Astrocyte (in vitro differentiated cells and primary cell): Measurements from ENCODE around the gene HTR3B. TPM values are rescaled to one million over a fixed set of nuclear protein-coding genes. Genes with fewer than 3 reads are reported as not detected.

ENCODE experiments used
- DNase-seq: peaks from one replicate; pipeline ENCODE4 v3.0.0-alpha.2; 2010; ENCODE audit warnings: low read depth
- FAIRE-seq: peaks from 2 replicates; lab custom pipeline; 2011; peaks lifted over from hg19 to GRCh38; lab: Jason Lieb, UNC
- H2AFZ ChIP-seq: 2 replicates; pipeline ENCODE4 v1.6.0; 2012; ENCODE audit warnings: low read depth, low read length, inconsistent platforms
- H3K27ac ChIP-seq: 2 replicates; pipeline ENCODE4 v1.5.1; 2011; ENCODE audit warnings: low read depth, low read length, inconsistent platforms
- H3K27me3 ChIP-seq: 2 replicates; pipeline ENCODE4 v1.6.0; 2011; ENCODE audit warnings: low read length, inconsistent platforms; ENCODE audit not compliant: insufficient read depth
- H3K36me3 ChIP-seq: 2 replicates; pipeline ENCODE4 v1.5.1; 2011; ENCODE audit warnings: low read length, inconsistent platforms; ENCODE audit not compliant: insufficient read depth
- H3K4me1 ChIP-seq: 2 replicates; pipeline ENCODE4 v1.5.1; 2011; ENCODE audit warnings: low read length, inconsistent platforms; ENCODE audit not compliant: insufficient read depth
- H3K4me2 ChIP-seq: 2 replicates; pipeline ENCODE4 v1.6.0; 2012; ENCODE audit warnings: low read length, inconsistent platforms
- H3K4me3 ChIP-seq: 2 replicates; pipeline ENCODE4 v1.5.1; 2011; ENCODE audit warnings: low read depth, mild to moderate bottlenecking, low read length, inconsistent platforms; ENCODE audit not compliant: insufficient read depth
- H3K79me2 ChIP-seq: 2 replicates; pipeline ENCODE4 v1.6.0; 2012; ENCODE audit warnings: mild to moderate bottlenecking, low read length, inconsistent platforms; ENCODE audit not compliant: insufficient read depth
- H3K9ac ChIP-seq: 2 replicates; pipeline ENCODE4 v1.6.0; 2012; ENCODE audit warnings: mild to moderate bottlenecking, low read length, inconsistent platforms
- H3K9me3 ChIP-seq: 2 replicates; pipeline ENCODE4 v1.5.1; 2012; ENCODE audit warnings: low read depth, mild to moderate bottlenecking, low read length, inconsistent platforms; ENCODE audit not compliant: insufficient read depth
- H4K20me1 ChIP-seq: 2 replicates; pipeline ENCODE4 v1.6.0; 2012; ENCODE audit warnings: low read length, inconsistent platforms; ENCODE audit not compliant: insufficient read depth
- H3K27ac Mint-ChIP-seq: one replicate; pipeline ENCODE4 v1.8.0; 2021; ENCODE audit warnings: mild to moderate bottlenecking, mixed read lengths; ENCODE audit not compliant: unreplicated experiment
- H3K27me3 Mint-ChIP-seq: one replicate; pipeline ENCODE4 v1.8.0; 2021; ENCODE audit warnings: low read depth, mixed read lengths; ENCODE audit not compliant: unreplicated experiment
- H3K36me3 Mint-ChIP-seq: one replicate; pipeline ENCODE4 v1.8.0; 2021; ENCODE audit warnings: low read depth, mixed read lengths; ENCODE audit not compliant: unreplicated experiment
- H3K4me1 Mint-ChIP-seq: one replicate; pipeline ENCODE4 v1.8.0; 2021; ENCODE audit warnings: low read depth, mixed read lengths; ENCODE audit not compliant: unreplicated experiment
- H3K4me3 Mint-ChIP-seq: one replicate; pipeline ENCODE4 v1.8.0; 2021; ENCODE audit warnings: mild to moderate bottlenecking, moderate library complexity, mixed read lengths; ENCODE audit not compliant: unreplicated experiment
- H3K9me3 Mint-ChIP-seq: one replicate; pipeline ENCODE4 v1.8.0; 2021; ENCODE audit warnings: mild to moderate bottlenecking, mixed read lengths; ENCODE audit not compliant: unreplicated experiment
- CTCF ChIP-seq: IDR thresholded peaks from 2 replicates; pipeline ENCODE4 v1.5.1; 2011; ENCODE audit warnings: low read depth, mild to moderate bottlenecking, inconsistent platforms, low read length, moderate library complexity; ENCODE audit not compliant: insufficient read depth
- EZH2 ChIP-seq: IDR thresholded peaks from 2 replicates; pipeline ENCODE4 v1.6.1; 2012; ENCODE audit warnings: mild to moderate bottlenecking, low read length, inconsistent platforms; ENCODE audit not compliant: insufficient read depth
- total RNA-seq: library from RNA; stranded (reverse); gene quantifications from 2 replicates; pipeline ENCODE4 v1.2.1, GENCODE V29; 2021

Gene HTR3B
- total RNA-seq, 1 donor from 2014 or later, result not detected

- H2AFZ ChIP-seq, result no peak overlapping the region
- FAIRE-seq, result no peak
- H3K4me2 ChIP-seq, result no peak overlapping the region
- no peaks in the 10 kb centered on the region for H3K9me3 ChIP-seq
- Mint-ChIP-seq H3K4me3 (no peak overlapping the region), H3K36me3 (no peaks in the 10 kb centered on the region), H3K9me3 (no peaks in the 10 kb centered on the region), H3K27me3 (no peaks in the 10 kb centered on the region), H3K27ac (no peak overlapping the region), H3K4me1 (peaks cover 1% of the 10 kb centered on the region)
- TF ChIP-seq CTCF (no peak), EZH2 (no peak)
- no peaks in the 10 kb centered on the region for H3K79me2 ChIP-seq
- no peaks in the 10 kb centered on the region for H3K27me3 ChIP-seq
- H4K20me1 ChIP-seq, result no peaks in the 10 kb centered on the region
- H3K4me3 ChIP-seq, result no peak overlapping the region
- no peak overlapping the region for H3K27ac ChIP-seq
- H3K9ac ChIP-seq, result no peak overlapping the region
- H3K36me3 ChIP-seq, result no peaks in the 10 kb centered on the region
- DNase-seq, result no peak
- no peaks in the 10 kb centered on the region for H3K4me1 ChIP-seq
These were observed 21.9 kb downstream of the HTR3B start for GRCh38 chr11:113926273-113927197.

- no peaks in the 10 kb centered on the region for H3K27me3 ChIP-seq
These were observed 23.7 kb downstream of the HTR3B start for GRCh38 chr11:113928311-113928710.

More at GRCh38 chr11:113928311-113928710, 23.7 kb downstream of the HTR3B start:
- Histone ChIP-seq H3K4me1 (no peaks in the 10 kb centered on the region), H3K9me3 (no peaks in the 10 kb centered on the region), H3K4me3 (no peak overlapping the region), H3K9ac (no peak overlapping the region), H3K27ac (no peak overlapping the region), H3K36me3 (no peaks in the 10 kb centered on the region), H3K79me2 (no peaks in the 10 kb centered on the region), H4K20me1 (no peaks in the 10 kb centered on the region), H3K4me2 (no peak overlapping the region), H2AFZ (no peak overlapping the region)
- Mint-ChIP-seq H3K27ac (no peak overlapping the region), H3K27me3 (no peaks in the 10 kb centered on the region), H3K4me3 (no peak overlapping the region), H3K9me3 (no peaks in the 10 kb centered on the region), H3K36me3 (no peaks in the 10 kb centered on the region), H3K4me1 (peaks cover 7% of the 10 kb centered on the region)
- TF ChIP-seq EZH2, result no peak
- no peak for TF ChIP-seq CTCF
- DNase-seq (no peak), FAIRE-seq (no peak)
